WERI-Rb-1 (cell line): ENCODE data around the gene DHRS11.
A peak's percentile ranks its signal among the peaks of the same experiment; 100 is the strongest.

Experiments
- DNase-seq: peaks from one replicate; pipeline ENCODE4 v3.0.0-alpha.2; 2020
- H3K27ac ChIP-seq: fragments of 250-450 bp; sonication (Bioruptor Pico); 2 replicates; pipeline ENCODE4 v1.5.1; 2020; ENCODE audit warnings: mild to moderate bottlenecking, moderate library complexity
- H3K27me3 ChIP-seq: fragments of 250-450 bp; sonication (Bioruptor Pico); 2 replicates; pipeline ENCODE4 v1.5.1; 2021; ENCODE audit warnings: mild to moderate bottlenecking, low read depth, moderate library complexity; ENCODE audit not compliant: insufficient read depth, severe bottlenecking
- H3K36me3 ChIP-seq: fragments of 250-450 bp; sonication (Bioruptor Pico); 2 replicates; pipeline ENCODE4 v1.5.1; 2020; ENCODE audit warnings: mild to moderate bottlenecking, moderate library complexity
- H3K4me3 ChIP-seq: 2 replicates; pipeline ENCODE4 v1.5.1; 2011; ENCODE audit warnings: low read depth, mild to moderate bottlenecking, control low read depth, low read length
- H3K9me3 ChIP-seq: fragments of 250-450 bp; sonication (Bioruptor Pico); 2 replicates; pipeline ENCODE4 v1.5.1; 2021; ENCODE audit warnings: mild to moderate bottlenecking, moderate library complexity; ENCODE audit not compliant: severe bottlenecking
- TF ChIP-seq, protein P1 (sequence below): IDR thresholded peaks from 2 replicates; pipeline ENCODE4 v1.5.1; 2011; ENCODE audit warnings: low read depth, mild to moderate bottlenecking, control low read depth, inconsistent platforms, low read length

Gene DHRS11

DNA sequence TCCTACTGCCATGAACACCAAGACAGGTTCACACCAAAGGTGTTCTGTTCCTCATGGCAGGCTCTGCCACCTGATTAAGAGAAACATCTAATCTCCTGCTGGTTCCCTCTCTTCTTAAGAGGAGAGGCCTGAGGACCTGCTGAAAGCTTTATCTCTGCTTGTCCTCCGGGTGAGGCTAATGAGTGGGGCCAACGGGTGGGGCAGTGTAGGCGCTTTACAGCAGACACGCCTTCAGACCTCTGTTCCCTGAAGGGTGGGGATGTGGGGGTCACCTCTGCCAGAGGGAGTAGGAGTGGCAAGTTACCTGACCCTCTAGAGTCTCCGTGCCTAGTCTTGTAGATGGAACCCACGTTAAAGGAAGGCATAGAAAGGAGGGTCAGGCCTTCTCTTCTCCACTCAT, 5.5 kb downstream of the DHRS11 start:
- peaks cover 26% of the 10 kb centered on the region for H3K36me3 ChIP-seq
- no peak for DNase-seq
- TF ChIP-seq, protein P1, sequence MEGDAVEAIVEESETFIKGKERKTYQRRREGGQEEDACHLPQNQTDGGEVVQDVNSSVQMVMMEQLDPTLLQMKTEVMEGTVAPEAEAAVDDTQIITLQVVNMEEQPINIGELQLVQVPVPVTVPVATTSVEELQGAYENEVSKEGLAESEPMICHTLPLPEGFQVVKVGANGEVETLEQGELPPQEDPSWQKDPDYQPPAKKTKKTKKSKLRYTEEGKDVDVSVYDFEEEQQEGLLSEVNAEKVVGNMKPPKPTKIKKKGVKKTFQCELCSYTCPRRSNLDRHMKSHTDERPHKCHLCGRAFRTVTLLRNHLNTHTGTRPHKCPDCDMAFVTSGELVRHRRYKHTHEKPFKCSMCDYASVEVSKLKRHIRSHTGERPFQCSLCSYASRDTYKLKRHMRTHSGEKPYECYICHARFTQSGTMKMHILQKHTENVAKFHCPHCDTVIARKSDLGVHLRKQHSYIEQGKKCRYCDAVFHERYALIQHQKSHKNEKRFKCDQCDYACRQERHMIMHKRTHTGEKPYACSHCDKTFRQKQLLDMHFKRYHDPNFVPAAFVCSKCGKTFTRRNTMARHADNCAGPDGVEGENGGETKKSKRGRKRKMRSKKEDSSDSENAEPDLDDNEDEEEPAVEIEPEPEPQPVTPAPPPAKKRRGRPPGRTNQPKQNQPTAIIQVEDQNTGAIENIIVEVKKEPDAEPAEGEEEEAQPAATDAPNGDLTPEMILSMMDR: no peak
- H3K4me3 ChIP-seq: no peak overlapping the region
- H3K27ac ChIP-seq: no peak overlapping the region
- H3K27me3 ChIP-seq: no peaks in the 10 kb centered on the region
- H3K9me3 ChIP-seq: no peaks in the 10 kb centered on the region

DNA sequence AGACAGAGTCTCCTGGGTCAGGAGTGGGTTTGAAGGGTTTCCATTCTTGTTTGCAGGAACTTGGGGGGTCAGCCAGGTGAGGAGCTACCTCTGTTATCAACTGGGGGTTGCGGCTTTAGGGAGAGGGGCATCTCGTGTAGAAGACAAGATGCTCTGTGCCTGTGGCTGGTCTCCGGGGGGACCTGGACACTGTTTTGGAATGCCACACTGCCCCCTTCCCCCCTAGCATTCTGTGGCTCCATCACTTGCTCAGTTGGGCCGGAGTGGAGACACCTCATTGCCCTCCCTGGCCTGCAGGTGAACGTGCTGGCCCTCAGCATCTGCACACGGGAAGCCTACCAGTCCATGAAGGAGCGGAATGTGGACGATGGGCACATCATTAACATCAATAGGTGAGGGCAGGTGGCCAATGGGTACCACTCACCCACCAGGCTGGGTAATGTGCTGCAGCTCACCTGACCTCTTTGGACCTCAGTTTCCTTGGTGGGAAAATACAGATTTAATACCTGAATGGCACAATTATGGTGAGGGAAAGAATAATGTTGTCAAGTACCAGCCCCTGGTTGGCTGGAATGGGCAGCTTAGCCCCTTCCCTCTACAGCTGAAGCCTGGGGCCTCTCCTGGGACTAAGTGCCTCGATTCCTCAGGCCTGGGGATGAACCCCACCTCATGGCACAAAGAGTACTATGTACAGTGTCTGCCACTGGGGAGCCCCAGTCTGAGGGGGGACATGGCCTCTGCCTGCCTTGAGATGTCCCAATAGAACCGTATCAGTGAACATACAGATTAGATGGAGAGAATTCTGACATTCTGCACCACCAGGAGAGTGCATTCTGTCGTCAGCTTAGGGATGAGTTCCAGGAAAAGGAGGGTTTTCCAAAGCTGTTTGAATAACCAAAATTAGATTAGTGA, 6.4 kb downstream of the DHRS11 start:
- Histone ChIP-seq H3K4me3 (no peak overlapping the region), H3K36me3 (peaks cover 26% of the 10 kb centered on the region), H3K27me3 (no peaks in the 10 kb centered on the region), H3K27ac (no peak overlapping the region), H3K9me3 (no peaks in the 10 kb centered on the region)
- TF ChIP-seq, protein P1: no peak
- no peak for DNase-seq

DNA sequence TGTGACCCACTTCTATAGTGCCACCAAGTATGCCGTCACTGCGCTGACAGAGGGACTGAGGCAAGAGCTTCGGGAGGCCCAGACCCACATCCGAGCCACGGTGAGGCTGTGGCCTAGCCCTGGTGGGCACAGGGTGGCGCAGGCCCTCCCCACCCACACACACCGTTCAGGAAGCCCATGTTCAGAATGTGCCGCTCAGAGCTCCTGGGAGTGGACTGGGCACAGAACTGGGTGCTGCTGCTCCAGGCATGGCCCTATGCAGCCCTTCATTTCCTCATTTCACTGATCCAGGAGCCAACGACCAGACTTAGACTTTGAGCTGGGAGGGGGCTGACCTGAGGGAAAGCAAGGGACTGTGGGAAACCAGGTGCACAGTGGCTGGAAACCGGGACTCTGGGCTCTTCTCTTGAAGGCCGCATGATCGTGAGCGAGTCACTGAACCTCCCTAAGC, 7.3 kb downstream of the DHRS11 start:
- Histone ChIP-seq H3K27ac (no peak overlapping the region), H3K36me3 (peaks cover 17% of the 10 kb centered on the region), H3K27me3 (no peaks in the 10 kb centered on the region), H3K9me3 (no peaks in the 10 kb centered on the region), H3K4me3 (no peak overlapping the region)
- DNase-seq: no peak
- TF ChIP-seq, protein P1: no peak

DNA sequence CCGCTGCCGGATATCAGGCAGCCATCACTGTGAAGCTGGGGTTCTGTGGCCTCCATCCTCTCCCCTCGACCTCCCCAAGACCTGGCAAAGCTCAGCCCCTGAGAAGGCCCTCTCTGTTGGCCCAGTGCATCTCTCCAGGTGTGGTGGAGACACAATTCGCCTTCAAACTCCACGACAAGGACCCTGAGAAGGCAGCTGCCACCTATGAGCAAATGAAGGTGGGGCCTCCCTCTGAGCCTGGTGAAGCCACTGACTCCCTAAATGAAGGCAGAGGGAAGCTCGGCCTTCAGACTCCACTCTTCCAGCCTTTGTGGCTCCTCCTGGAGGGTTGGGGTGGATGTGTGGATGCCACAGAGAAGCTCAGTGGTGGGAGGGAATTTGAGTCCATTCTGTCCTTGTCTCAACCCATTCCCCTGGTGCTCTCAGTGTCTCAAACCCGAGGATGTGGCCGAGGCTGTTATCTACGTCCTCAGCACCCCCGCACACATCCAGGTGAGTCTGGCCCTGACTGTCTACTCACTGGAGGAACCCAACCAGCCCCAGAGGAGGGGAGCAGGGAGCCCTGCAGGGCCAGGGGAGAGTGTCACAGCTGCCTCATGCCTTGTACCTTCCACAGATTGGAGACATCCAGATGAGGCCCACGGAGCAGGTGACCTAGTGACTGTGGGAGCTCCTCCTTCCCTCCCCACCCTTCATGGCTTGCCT, 8.0 kb downstream of the DHRS11 start:
- Histone ChIP-seq H3K9me3 (no peaks in the 10 kb centered on the region), H3K27me3 (no peaks in the 10 kb centered on the region), H3K4me3 (no peak overlapping the region), H3K36me3 (peaks cover 14% of the 10 kb centered on the region), H3K27ac (no peak overlapping the region)
- no peak for DNase-seq
- TF ChIP-seq, protein P1: no peak

DNA sequence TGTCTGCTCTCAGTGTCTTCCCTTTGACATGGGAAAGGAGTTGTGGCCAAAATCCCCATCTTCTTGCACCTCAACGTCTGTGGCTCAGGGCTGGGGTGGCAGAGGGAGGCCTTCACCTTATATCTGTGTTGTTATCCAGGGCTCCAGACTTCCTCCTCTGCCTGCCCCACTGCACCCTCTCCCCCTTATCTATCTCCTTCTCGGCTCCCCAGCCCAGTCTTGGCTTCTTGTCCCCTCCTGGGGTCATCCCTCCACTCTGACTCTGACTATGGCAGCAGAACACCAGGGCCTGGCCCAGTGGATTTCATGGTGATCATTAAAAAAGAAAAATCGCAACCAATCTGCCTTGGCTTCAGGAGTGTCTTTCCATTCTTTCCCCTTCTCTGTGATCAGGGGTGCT, 8.8 kb downstream of the DHRS11 start:
- no peak for DNase-seq
- H3K27ac ChIP-seq: peak overlapping the region; percentile 65
- peaks cover 11% of the 10 kb centered on the region for H3K36me3 ChIP-seq
- H3K9me3 ChIP-seq: no peaks in the 10 kb centered on the region
- no peaks in the 10 kb centered on the region for H3K27me3 ChIP-seq
- H3K4me3 ChIP-seq: peak overlapping the region; percentile 78
- TF ChIP-seq, protein P1: no peak
